H9 (cell line): ENCODE results near the gene CLDND1. TPM values are rescaled to one million over a fixed set of nuclear protein-coding genes. Genes with fewer than 3 reads are reported as not detected.

Experiments used
- DNase-seq: peaks from one replicate; pipeline ENCODE4 v3.0.0-alpha.2; 2017
- H2AFZ ChIP-seq: one replicate; pipeline ENCODE4 v1.6.1; 2013; ENCODE audit warnings: mild to moderate bottlenecking, low read length, control low read depth, moderate library complexity
- H2AK5ac ChIP-seq: 2 replicates; pipeline ENCODE4 v1.6.1; 2013; ENCODE audit warnings: low read length, control low read depth, mixed read lengths; ENCODE audit not compliant: insufficient read length
- H2BK120ac ChIP-seq: one replicate; pipeline ENCODE4 v1.6.1; 2013; ENCODE audit warnings: low read depth, mild to moderate bottlenecking, low read length, control low read depth, inconsistent platforms; ENCODE audit not compliant: poor library complexity, severe bottlenecking
- H2BK12ac ChIP-seq: 2 replicates; pipeline ENCODE4 v1.6.1; 2013; ENCODE audit warnings: low read length, control low read depth, mixed read lengths, low read depth; ENCODE audit not compliant: insufficient read length
- H2BK15ac ChIP-seq: 2 replicates; pipeline ENCODE4 v1.6.1; 2013; ENCODE audit warnings: low read depth, low read length, control low read depth
- H2BK20ac ChIP-seq: one replicate; pipeline ENCODE4 v1.6.1; 2013; ENCODE audit warnings: low read depth, mild to moderate bottlenecking, low read length, control low read depth, inconsistent platforms; ENCODE audit not compliant: poor library complexity, severe bottlenecking
- H2BK5ac ChIP-seq: 2 replicates; pipeline ENCODE4 v1.6.1; 2013; ENCODE audit warnings: low read length, control low read depth, mixed read lengths; ENCODE audit not compliant: insufficient read length
- H3K14ac ChIP-seq: 2 replicates; pipeline ENCODE4 v1.6.1; 2013; ENCODE audit warnings: low read length, control low read depth; ENCODE audit not compliant: insufficient read depth
- H3K18ac ChIP-seq: 2 replicates; pipeline ENCODE4 v1.6.1; 2013; ENCODE audit warnings: low read depth, mild to moderate bottlenecking, mixed read lengths, low read length, control low read depth; ENCODE audit not compliant: insufficient read length
- H3K23ac ChIP-seq: 2 replicates; pipeline ENCODE4 v1.6.1; 2013; ENCODE audit warnings: low read length, control low read depth, mixed read lengths, low read depth; ENCODE audit not compliant: insufficient read length
- H3K23me2 ChIP-seq: 2 replicates; pipeline ENCODE4 v1.6.1; 2013; ENCODE audit warnings: low read depth, mild to moderate bottlenecking, mixed read lengths, low read length, control low read depth; ENCODE audit not compliant: insufficient read length, poor library complexity, severe bottlenecking
- H3K27ac ChIP-seq: 2 replicates; pipeline ENCODE4 v1.5.1; 2013; ENCODE audit warnings: low read length, control low read depth, mixed read lengths, low read depth; ENCODE audit not compliant: insufficient read length
- H3K27me3 ChIP-seq: 2 replicates; pipeline ENCODE4 v1.6.1; 2013; ENCODE audit warnings: low read length, control low read depth, inconsistent platforms; ENCODE audit not compliant: insufficient read depth
- H3K4ac ChIP-seq: 2 replicates; pipeline ENCODE4 v1.6.1; 2013; ENCODE audit warnings: low read depth, mild to moderate bottlenecking, control low read depth, inconsistent platforms, low read length, moderate library complexity
- H3K4me1 ChIP-seq: 2 replicates; pipeline ENCODE4 v1.6.1; 2013; ENCODE audit warnings: low read length, control low read depth, inconsistent platforms; ENCODE audit not compliant: insufficient read depth
- H3K4me2 ChIP-seq: 2 replicates; pipeline ENCODE4 v1.6.1; 2013; ENCODE audit warnings: low read length, control low read depth, mixed read lengths; ENCODE audit not compliant: insufficient read length, insufficient read depth
- H3K56ac ChIP-seq: 2 replicates; pipeline ENCODE4 v1.6.1; 2013; ENCODE audit warnings: low read depth, mild to moderate bottlenecking, mixed read lengths, low read length, control low read depth; ENCODE audit not compliant: insufficient read length
- H3K79me1 ChIP-seq: 2 replicates; pipeline ENCODE4 v1.6.1; 2013; ENCODE audit warnings: low read depth, mild to moderate bottlenecking, moderate library complexity, low read length, control low read depth, inconsistent platforms; ENCODE audit not compliant: insufficient read depth, poor library complexity, severe bottlenecking
- H3K79me2 ChIP-seq: 2 replicates; pipeline ENCODE4 v1.6.1; 2013; ENCODE audit warnings: low read length, control low read depth, inconsistent platforms; ENCODE audit not compliant: insufficient read depth
- H3K9ac ChIP-seq: 2 replicates; pipeline ENCODE4 v1.6.1; 2013; ENCODE audit warnings: low read length, control low read depth, mixed read lengths; ENCODE audit not compliant: insufficient read length; ENCODE audit errors: extremely low read depth
- H3K9me3 ChIP-seq: one replicate; pipeline ENCODE4 v1.6.1; 2013; ENCODE audit warnings: low read depth, low read length, inconsistent platforms; ENCODE audit not compliant: control insufficient read depth
- H3T11ph ChIP-seq: one replicate; pipeline ENCODE4 v1.6.1; 2013; ENCODE audit warnings: mild to moderate bottlenecking, low read length, control low read depth, inconsistent platforms
- H4K20me1 ChIP-seq: one replicate; pipeline ENCODE4 v1.6.1; 2013; ENCODE audit not compliant: control insufficient read depth, insufficient read length, insufficient read depth
- H4K5ac ChIP-seq: 2 replicates; pipeline ENCODE4 v1.6.1; 2013; ENCODE audit warnings: low read depth, mild to moderate bottlenecking, mixed read lengths, low read length, control low read depth; ENCODE audit not compliant: insufficient read length
- H4K8ac ChIP-seq: replicated peaks from 2 replicates; pipeline ENCODE4 v1.6.1; 2013; ENCODE audit warnings: low read length, control low read depth, mixed read lengths, low read depth; ENCODE audit not compliant: insufficient read length
- H4K91ac ChIP-seq: 2 replicates; pipeline ENCODE4 v1.6.1; 2013; ENCODE audit warnings: low read depth, mild to moderate bottlenecking, moderate library complexity, mixed read lengths, low read length, control low read depth; ENCODE audit not compliant: insufficient read length
- H3K27ac Mint-ChIP-seq, 3 experiments: 2 replicates in 2 of 3; 3 replicates in 1 of 3; pipeline ENCODE4 v1.8.0; 2020 to 2021; ENCODE audit warnings: mixed read lengths in 3 of 3, mild to moderate bottlenecking in 1 of 3, moderate library complexity in 1 of 3
- H3K27me3 Mint-ChIP-seq: 2 replicates; pipeline ENCODE4 v1.8.0; 2021; ENCODE audit warnings: low read depth, mild to moderate bottlenecking, moderate library complexity, mixed read lengths
- H3K36me3 Mint-ChIP-seq, 3 experiments: 2 replicates in 2 of 3; 3 replicates in 1 of 3; pipeline ENCODE4 v1.8.0; 2020 to 2021; ENCODE audit warnings: low read depth in 3 of 3, mixed read lengths in 3 of 3; ENCODE audit not compliant: insufficient read depth in 1 of 3
- H3K4me1 Mint-ChIP-seq, 2 experiments: 2 replicates each; pipeline ENCODE4 v1.8.0; 2020; ENCODE audit warnings: mixed read lengths in 2 of 2
- H3K4me3 Mint-ChIP-seq, 2 experiments: 2 replicates in 1 of 2; 3 replicates in 1 of 2; pipeline ENCODE4 v1.8.0; 2020 to 2021; ENCODE audit warnings: mild to moderate bottlenecking in 2 of 2, mixed read lengths in 2 of 2, moderate library complexity in 1 of 2
- H3K9me3 Mint-ChIP-seq, 2 experiments: 2 replicates in 1 of 2; 3 replicates in 1 of 2; pipeline ENCODE4 v1.8.0; 2020; ENCODE audit warnings: mild to moderate bottlenecking in 2 of 2, mixed read lengths in 2 of 2, moderate library complexity in 1 of 2
- CTCF ChIP-seq: fragments of 200-600 bp; sonication (generic); conservative IDR thresholded peaks from 3 replicates; pipeline ENCODE4 v1.8.0; 2021; ENCODE audit warnings: antibody characterized with exemption, mild to moderate bottlenecking
- WGBS: extraction: QIAGEN DNeasy Blood & Tissue Kit; methylation state at CpG from one replicate; pipeline ENCODE4 v1.1.7; 2013; ENCODE audit warnings: missing lambda C conversion rate, low lambda C conversion rate, mixed read lengths; ENCODE audit not compliant: insufficient read length; ENCODE audit errors: extremely low coverage; 5-methylcytosine and 5-hydroxymethylcytosine counted together
- long read RNA-seq: library from polyadenylated mRNA; unstranded; transcript quantifications from one replicate; pipeline ENCODE4 v2.0.0, GENCODE V29; 2020
- total RNA-seq: library from RNA; stranded (reverse); gene quantifications from 2 replicates; pipeline ENCODE4 v1.2.1, GENCODE V29; 2021

CLDND1 gene
- total RNA-seq, result 83.0 and 85.0 TPM in 2 replicates
- long read RNA-seq, transcript CLDND1-220 (5 exons, 916 nt), result minor isoform, 6 of 118 reads
- long read RNA-seq, transcript CLDND1-202 (6 exons, 2,228 nt), result minor isoform, 6 of 118 reads
- long read RNA-seq, transcript CLDND1-201 (5 exons, 2,161 nt), result major isoform, 79 of 118 reads
- long read RNA-seq, partial matches to known transcripts, result 7 of 118 reads
- long read RNA-seq, other reads (novel, unspliced or antisense), result 7 of 118 reads

GRCh38 chr3:98522544-98523281 lies at the start of gene CLDND1:
Gene CLDND1, minus strand, starts transcription at chr3:98522902. Its CDS starts 1,478 bp downstream, at chr3:98521424.
- Histone ChIP-seq H3K9me3 (no peaks in the 10 kb centered on the region), H3K4ac (no peak within 1 kb of the TSS), H3T11ph (no peak within 1 kb of the TSS), H2AK5ac (no peak within 1 kb of the TSS), H2BK12ac (peak within 1 kb of the TSS; percentile 36), H4K20me1 (no peaks in the 10 kb centered on the region), H3K27me3 (no peaks in the 10 kb centered on the region), H3K18ac (peak within 1 kb of the TSS; percentile 78), H3K56ac (no peak within 1 kb of the TSS), H2BK5ac (no peak within 1 kb of the TSS), H3K4me2 (peak within 1 kb of the TSS; percentile 98), H3K9ac (peak within 1 kb of the TSS; percentile 99), H2AFZ (peak within 1 kb of the TSS; percentile 97), H3K4me1 (no peaks in the 10 kb centered on the region; the same call in 1 of the 2 replicates), H2BK15ac (no peak within 1 kb of the TSS), H3K14ac (peak within 1 kb of the TSS; percentile 92), H3K79me1 (no peaks in the 10 kb centered on the region), H4K91ac (no peak within 1 kb of the TSS), H2BK120ac (no peak within 1 kb of the TSS), H3K23me2 (peaks cover 9% of the 10 kb centered on the region), H3K79me2 (peaks cover 11% of the 10 kb centered on the region; the same call in 1 of the 2 replicates), H4K5ac (peak within 1 kb of the TSS; percentile 82), H2BK20ac (no peak within 1 kb of the TSS), H3K23ac (peak within 1 kb of the TSS; percentile 76), H4K8ac (no peak within 1 kb of the TSS), H3K27ac (peak within 1 kb of the TSS; percentile 70)
- no peak for TF ChIP-seq CTCF
- H3K27ac Mint-ChIP-seq, result peak within 1 kb of the TSS; percentile 96 to 99 (median 97)
- H3K36me3 Mint-ChIP-seq, result peaks cover 12 to 34% (median 28%) of the 10 kb centered on the region in 3 experiments
- no peaks in the 10 kb centered on the region for H3K27me3 Mint-ChIP-seq
- peak; percentile 97 for DNase-seq
- WGBS, result no CpG with 5 or more reads among the region's 63 CpGs
- H3K9me3 Mint-ChIP-seq, result no peaks in the 10 kb centered on the region
- peaks cover 24 to 32% of the 10 kb centered on the region in 2 experiments for H3K4me1 Mint-ChIP-seq
- peak within 1 kb of the TSS; percentile 86 to 96 for H3K4me3 Mint-ChIP-seq
